NCI-H2196 treated with DMSO at 0.1 percent for 48 hours (cell line): ENCODE data around the gene TSHZ2.

Source experiments
- DNase-seq: peaks from one replicate; lab custom pipeline; 2025; ENCODE audit not compliant: unreplicated experiment; lab: John Stamatoyannopoulos, UW

TSHZ2 gene

GRCh38 chr20:52994184-52994970 is 22.2 kb downstream of the TSHZ2 start:
- DNase-seq, result no peak

DNA sequence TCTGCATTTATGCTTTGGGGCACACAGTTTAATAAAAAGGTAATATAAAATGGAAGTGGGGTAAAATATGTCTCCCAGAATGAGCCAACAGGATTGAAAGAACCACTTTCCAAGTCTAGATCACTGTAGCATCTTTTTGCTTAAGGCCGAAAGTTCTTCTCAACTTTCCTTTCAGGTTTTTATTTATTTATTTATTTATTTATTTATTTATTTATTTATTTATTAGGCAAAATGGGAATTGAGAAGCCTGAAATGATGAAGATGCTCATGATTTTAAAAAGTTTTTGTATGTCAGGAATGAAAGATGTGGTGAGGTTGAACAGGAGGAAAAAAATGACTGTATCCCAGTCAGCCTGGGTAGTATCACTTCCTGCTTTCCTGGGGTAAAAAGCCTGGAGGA is 24.0 kb downstream of the TSHZ2 start:
- DNase-seq, result no peak

DNA sequence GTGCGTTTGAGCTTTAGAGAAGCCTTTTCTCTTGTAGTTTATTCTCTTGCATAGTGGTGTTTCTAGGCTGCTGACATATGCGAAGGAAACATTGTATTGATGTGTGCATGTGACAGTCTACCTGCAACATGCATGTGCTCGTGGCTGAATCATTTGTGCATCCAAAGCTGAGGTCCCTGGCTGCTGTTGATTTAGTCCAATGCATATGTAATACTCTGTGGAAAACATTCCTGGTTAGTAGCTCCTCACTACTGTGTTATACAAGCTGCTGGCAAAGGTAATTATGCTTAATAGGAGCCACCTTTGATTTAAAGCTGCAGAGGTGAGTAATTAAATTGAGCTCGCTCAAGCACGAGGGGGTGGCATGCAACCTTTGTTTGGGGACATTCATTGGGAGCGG is 24.5 kb downstream of the TSHZ2 start:
- no peak for DNase-seq

GRCh38 chr20:52998268-52998667 is 26.1 kb downstream of the TSHZ2 start:
- no peak for DNase-seq

DNA sequence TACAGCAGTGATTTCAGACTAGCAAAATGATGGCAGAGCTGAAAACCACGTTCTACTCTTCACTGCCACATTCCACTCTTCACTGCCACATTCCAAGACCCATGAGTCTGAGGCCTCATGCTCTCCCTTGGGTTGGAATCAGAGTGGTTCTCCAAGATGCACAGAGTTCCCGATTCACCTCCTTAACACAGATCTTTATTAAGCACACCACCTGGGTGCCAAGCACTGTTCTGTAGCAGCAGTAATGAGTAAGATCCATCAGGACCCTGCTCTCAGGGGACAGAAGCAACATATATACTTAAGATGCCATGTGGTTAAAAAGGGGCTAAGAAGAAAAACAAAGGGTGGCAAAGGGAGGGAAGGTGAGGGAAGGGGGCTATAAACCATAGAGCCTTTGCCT is 26.9 kb downstream of the TSHZ2 start:
- no peak for DNase-seq

DNA sequence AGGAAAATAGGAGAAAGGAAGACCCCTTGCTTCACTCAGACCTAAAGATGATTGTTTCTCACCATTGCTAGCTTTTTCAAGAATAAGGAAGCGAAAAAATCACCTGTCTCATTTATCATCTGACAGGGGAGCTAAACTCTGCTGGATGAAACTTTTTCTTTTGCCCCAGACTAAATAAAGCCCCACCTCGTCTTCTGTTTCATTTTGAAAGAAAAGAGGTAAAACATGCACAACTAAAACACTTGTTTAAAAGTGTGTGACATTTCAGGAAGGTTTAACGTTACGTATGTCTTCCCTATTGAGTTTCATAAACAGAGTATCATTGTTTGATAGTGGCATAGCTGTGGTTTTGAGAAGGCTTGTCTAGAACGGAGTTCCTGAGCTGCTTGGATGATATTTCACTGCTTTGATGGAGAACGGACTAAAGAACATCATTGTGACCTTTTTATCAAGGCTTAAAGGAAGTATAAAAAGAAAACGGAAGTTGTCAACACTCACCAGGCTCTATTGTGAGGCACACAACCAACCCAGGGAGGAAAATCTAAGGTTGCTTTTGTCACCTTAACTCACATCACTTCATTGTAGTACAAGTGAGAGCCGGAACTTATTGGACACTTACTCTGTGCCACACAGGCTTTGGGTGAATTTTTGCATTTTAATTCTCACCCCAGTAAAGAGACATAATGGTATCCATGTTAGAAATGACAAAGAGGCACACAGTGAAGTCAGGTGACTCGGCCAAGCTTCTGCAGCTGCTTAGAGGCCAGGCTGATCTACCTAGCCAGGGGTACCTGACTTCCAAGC is 29.5 kb downstream of the TSHZ2 start:
- peak; percentile 23 for DNase-seq

DNA sequence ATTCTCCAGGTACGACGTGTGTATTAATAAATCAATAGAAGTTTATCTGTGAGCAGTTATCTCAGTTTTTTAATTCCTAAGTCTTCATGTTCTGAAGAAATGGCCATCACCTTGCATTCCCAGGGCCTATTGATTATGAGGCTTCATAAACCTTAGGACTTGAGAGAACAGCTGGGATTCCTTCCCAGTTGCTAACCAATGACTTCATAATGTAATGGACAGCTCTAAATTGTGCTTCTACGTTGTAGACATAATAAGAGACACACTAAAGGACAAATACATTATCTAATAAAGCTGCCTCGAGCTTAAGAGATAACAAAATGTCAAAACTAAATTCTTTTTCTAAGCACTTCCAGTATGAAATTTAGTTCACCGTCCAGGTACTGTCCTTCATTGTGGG is 30.6 kb downstream of the TSHZ2 start:
- DNase-seq, result no peak

- DNase-seq, result no peak
These were observed 31.4 kb downstream of the TSHZ2 start for GRCh38 chr20:53003420-53004154.

- DNase-seq, result no peak
These were observed 32.2 kb downstream of the TSHZ2 start for GRCh38 chr20:53004267-53004813.

- no peak for DNase-seq
These were observed 38.0 kb downstream of the TSHZ2 start for GRCh38 chr20:53009979-53010735.

- DNase-seq, result no peak
These were observed 39.5 kb downstream of the TSHZ2 start for GRCh38 chr20:53011640-53012039.

DNA sequence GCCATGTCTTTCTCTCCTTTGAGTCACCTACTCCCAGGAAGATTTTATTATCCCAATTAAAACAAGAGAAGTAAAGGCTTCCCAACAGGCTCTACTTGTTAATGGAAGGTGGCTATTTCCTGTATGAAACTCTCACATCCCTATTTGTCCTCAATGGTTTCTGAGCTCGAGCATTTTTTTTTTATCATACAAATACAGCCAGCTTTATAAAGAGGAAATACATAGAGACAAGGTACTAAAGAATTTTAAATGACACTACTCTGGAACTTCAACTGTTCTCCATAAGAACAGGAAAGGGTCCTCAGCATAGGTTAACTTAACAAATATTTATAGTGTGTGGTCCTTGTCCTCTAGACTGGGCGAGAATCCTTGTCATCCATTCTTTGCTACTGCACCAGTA is 41.0 kb downstream of the TSHZ2 start:
- DNase-seq, result no peak

DNA sequence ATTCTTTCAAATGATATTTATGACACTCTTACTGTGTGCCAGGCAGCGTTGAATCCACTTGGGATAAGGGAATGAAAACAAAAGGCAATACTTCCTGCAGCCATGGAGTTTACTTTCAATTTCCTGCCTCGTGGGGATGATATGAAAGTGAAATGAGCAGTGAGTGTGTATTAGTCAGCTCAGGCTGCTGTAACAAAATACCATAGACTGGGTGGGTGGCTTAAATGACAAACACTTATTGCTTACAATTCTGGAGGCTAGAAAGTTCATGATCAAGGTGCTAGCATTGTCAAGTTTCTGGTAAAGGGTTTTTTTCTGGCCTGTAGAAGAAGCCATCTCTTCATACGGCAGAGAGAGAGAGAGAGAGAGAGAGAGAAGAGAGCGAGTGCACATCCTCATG is 41.7 kb downstream of the TSHZ2 start:
- DNase-seq, result no peak

- DNase-seq, result no peak
These were observed 43.9 kb downstream of the TSHZ2 start for GRCh38 chr20:53016071-53016470.

DNA sequence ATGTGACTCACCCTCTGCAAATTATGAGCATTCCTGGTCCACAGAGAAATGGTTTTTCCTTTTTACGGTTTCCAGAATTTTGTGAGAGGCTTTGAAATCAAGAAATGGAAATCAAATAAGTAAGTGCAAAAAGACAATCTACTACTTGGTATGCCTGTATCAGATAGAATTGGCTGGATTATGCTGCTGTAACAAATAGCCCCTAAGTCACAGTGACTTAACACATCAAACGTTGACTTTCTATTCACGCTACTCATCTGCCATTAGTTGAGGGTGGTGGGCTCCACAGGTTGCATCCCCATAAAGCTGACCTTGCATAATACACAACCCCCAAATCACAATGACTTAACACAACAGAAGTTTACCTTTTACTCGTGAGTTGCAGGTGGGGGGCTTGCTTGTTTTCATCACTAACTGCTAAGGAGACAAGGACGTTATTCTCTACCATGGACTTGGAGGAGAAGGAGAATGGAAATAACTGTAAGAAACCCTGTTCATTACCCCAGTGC is 44.4 kb downstream of the TSHZ2 start:
- DNase-seq, result no peak

DNA sequence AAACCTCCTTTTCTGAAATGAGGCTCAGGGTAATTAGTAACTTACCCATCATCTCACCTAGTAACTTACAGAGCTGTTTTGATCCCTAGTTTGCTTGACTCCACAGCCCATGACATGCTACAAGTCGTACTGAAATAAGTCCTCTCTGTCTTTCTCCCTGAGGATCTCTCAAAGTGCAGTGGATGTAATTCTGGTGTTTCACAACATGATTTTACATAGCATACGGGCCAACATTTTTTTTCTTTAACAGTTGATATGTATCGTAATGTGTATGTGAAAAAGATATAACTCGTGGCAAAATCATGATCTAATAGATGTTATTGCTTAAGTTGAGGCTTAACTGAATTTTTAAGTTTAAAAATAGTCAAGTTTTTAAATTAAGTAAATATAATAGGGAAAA is 45.0 kb downstream of the TSHZ2 start:
- no peak for DNase-seq

GRCh38 chr20:53019464-53019863 is 47.3 kb downstream of the TSHZ2 start:
- no peak for DNase-seq

DNA sequence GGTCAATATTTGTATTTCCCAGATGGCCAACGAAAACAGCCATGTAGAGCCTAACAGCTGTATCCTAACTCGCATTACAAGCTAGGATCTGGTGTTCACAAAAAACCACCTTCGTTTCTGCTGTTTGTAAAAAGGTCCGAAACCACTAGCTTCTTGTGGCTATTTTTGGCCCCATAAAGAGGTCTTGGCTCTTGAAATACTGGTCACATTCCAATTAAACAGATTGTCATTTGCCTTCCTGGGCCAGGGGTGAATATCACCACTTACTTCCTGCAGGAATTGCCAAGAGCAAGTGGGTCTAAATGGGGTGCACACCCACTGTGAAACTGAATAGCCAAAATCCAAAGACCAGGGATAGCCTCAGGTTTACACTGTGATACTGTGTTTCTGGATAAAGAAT is 48.2 kb downstream of the TSHZ2 start:
- DNase-seq, result peak; percentile 15

GRCh38 chr20:53020834-53021233 is 48.7 kb downstream of the TSHZ2 start:
- DNase-seq, result no peak

GRCh38 chr20:53021934-53022333 is 49.8 kb downstream of the TSHZ2 start:
- DNase-seq, result no peak
